CD4-positive, alpha-beta memory T cell (primary cell): ENCODE measurements around the gene DACT2. TPM values are rescaled to one million over a fixed set of nuclear protein-coding genes. Genes with fewer than 3 reads are reported as not detected.

ENCODE experiments used
- CTCF ChIA-PET: fragments of 350-600 bp; sonication (Branson Sonifier 250); formaldehyde crosslinking; loops from one replicate; lab custom pipeline; 2021; ENCODE audit warnings: inconsistent platforms; ENCODE audit not compliant: partially characterized antibody; lab: Charles Lee
- POLR2A ChIA-PET: fragments of 350-600 bp; sonication (Branson Sonifier 250); formaldehyde crosslinking; loops from one replicate; lab custom pipeline; 2021; ENCODE audit not compliant: partially characterized antibody; lab: Charles Lee
- DNase-seq, 5 donors: peaks; one replicate each; pipeline versions ENCODE4 v3.0.0 to v3.0.0-alpha.2; 2020 to 2022; ENCODE audit warnings: mixed read lengths in 1 of 5
- H3K27ac ChIP-seq: one replicate; pipeline ENCODE4 v1.7.0; 2013; ENCODE audit warnings: low read depth, low read length
- H3K27me3 ChIP-seq: 2 replicates; pipeline ENCODE4 v1.7.0; 2013; ENCODE audit warnings: mild to moderate bottlenecking, low read length, moderate library complexity; ENCODE audit not compliant: insufficient read depth
- H3K36me3 ChIP-seq: 2 replicates; pipeline ENCODE4 v1.7.0; 2013; ENCODE audit warnings: mild to moderate bottlenecking, low read length, moderate library complexity; ENCODE audit not compliant: insufficient read depth
- H3K4me1 ChIP-seq: 2 replicates; pipeline ENCODE4 v1.7.0; 2013; ENCODE audit warnings: mild to moderate bottlenecking, low read length, moderate library complexity; ENCODE audit not compliant: insufficient read depth
- H3K4me3 ChIP-seq, 2 donors: one replicate each; pipeline ENCODE4 v1.7.0; 2013; ENCODE audit warnings: low read length in 2 of 2, mild to moderate bottlenecking in 1 of 2
- H3K9me3 ChIP-seq, 2 donors: one replicate each; pipeline ENCODE4 v1.7.0; 2013; ENCODE audit warnings: low read length in 2 of 2, control low read depth in 1 of 2; ENCODE audit not compliant: control insufficient read depth in 1 of 2
- H3K27ac Mint-ChIP-seq, 7 donors: one replicate each; pipeline ENCODE4 v1.8.0; 2020 to 2021; ENCODE audit warnings: mixed read lengths in 7 of 7, mild to moderate bottlenecking in 6 of 7, inconsistent platforms in 3 of 7, moderate library complexity in 3 of 7
- H3K27me3 Mint-ChIP-seq, 2 donors: one replicate each; pipeline ENCODE4 v1.8.0; 2020 to 2021; ENCODE audit warnings: mixed read lengths in 2 of 2
- H3K36me3 Mint-ChIP-seq, 2 donors: one replicate each; pipeline ENCODE4 v1.8.0; 2020 to 2021; ENCODE audit warnings: mixed read lengths in 2 of 2, inconsistent platforms in 1 of 2, mild to moderate bottlenecking in 1 of 2
- H3K4me1 Mint-ChIP-seq, 4 donors: one replicate each; pipeline ENCODE4 v1.8.0; 2020 to 2021; ENCODE audit warnings: mixed read lengths in 4 of 4, mild to moderate bottlenecking in 1 of 4
- H3K4me3 Mint-ChIP-seq, 8 donors: one replicate each; pipeline ENCODE4 v1.8.0; 2020 to 2021; ENCODE audit warnings: mixed read lengths in 8 of 8, mild to moderate bottlenecking in 7 of 8, moderate library complexity in 6 of 8, inconsistent platforms in 3 of 8
- H3K9me3 Mint-ChIP-seq, 8 donors: one replicate each; pipeline ENCODE4 v1.8.0; 2020 to 2021; ENCODE audit warnings: mixed read lengths in 8 of 8, mild to moderate bottlenecking in 5 of 8, inconsistent platforms in 3 of 8, moderate library complexity in 1 of 8
- intact Hi-C: fragments of 100-400 bp; cut with micrococcal nuclease; formaldehyde crosslinking; loops from one replicate; pipeline ENCODE4 v1.15.1; 2023
- polyA plus RNA-seq, 2 donors: library from polyadenylated mRNA; unstranded; fragments of 300-500 nt; fragmentation: Illumina TruSeq; gene quantifications; one replicate each; pipeline ENCODE4 v1.2.3, GENCODE V29; 2021
- total RNA-seq, 2 experiments: library from RNA; stranded (reverse); gene quantifications; one replicate each; pipeline ENCODE4 v1.2.3, GENCODE V29; 2021

Gene DACT2
- total and polyA plus RNA-seq, 4 experiments from 2014 or later: not detected

GRCh38 chr6:168364793-168365421 lies 45.3 kb upstream of the DACT2 start:
- Mint-ChIP-seq H3K36me3 (no peaks in the 10 kb centered on the region), H3K27me3 (peaks cover 4% of the 10 kb centered on the region in 2 donors), H3K4me3 (no peak overlapping the region), H3K9me3 (peaks cover 0 to 3% (median 0%) of the 10 kb centered on the region in 8 donors), H3K27ac (no peak overlapping the region), H3K4me1 (peaks cover under 1 to 2% (median 1%) of the 10 kb centered on the region in 4 donors)
- H3K27ac ChIP-seq: no peak overlapping the region
- H3K9me3 ChIP-seq: no peaks in the 10 kb centered on the region
- ChIA-PET POLR2A (no interaction called here), CTCF (no interaction called here)
- no peaks in the 10 kb centered on the region for H3K27me3 ChIP-seq
- H3K36me3 ChIP-seq: no peaks in the 10 kb centered on the region
- intact Hi-C loops: no loop called here
- no peak for DNase-seq
- no peak overlapping the region for H3K4me3 ChIP-seq
- no peaks in the 10 kb centered on the region for H3K4me1 ChIP-seq

DNA sequence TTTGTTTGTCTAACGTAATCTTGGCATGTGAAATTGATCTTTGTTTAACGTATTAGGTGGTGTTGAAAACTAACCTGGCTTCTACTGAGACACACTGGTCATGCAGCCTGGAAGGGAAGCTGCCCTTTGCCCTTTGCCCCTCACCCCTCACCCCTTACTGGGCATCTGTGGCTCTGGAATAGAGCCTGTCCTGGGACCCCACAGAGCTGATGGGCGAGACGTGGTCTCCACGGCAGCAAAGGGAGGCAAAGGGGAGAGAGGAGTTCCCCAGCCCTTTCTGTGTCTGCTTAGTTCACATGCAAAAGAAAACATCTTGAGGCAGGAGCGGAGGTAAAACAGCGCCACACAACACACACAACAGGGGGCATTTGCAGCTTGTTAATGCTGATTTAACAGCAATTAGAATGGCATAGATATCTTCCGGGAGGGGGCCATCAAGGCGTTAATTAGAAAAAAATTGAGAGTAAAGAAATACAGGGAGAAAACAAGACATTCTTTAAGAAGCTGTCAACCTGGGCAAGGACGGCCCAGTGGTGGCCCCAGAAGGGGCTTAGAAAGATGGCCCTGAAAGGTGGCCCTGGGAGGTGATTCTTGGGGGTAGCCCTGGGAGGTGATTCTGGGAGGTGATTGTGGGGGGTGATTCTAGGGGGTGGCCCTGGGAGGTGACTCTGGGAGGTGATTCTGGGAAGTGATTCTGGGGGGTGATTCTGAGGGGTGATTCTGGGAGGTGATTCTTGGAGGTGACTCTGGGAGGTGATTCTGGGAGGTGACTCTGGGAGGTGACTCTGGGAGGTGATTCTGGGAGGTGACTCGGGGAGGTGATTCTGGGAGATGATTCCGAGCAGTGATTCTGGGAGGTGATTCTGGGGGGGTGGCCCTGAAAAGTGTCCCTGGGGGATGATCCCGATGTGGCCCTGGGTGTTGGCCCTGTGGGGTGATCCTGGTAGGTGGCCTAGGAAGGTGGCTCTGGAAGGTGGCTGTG lies 44.5 kb upstream of the DACT2 start:
- Mint-ChIP-seq H3K4me3 (no peak overlapping the region), H3K27me3 (peaks cover 4 to 9% of the 10 kb centered on the region in 2 donors), H3K27ac (no peak overlapping the region), H3K9me3 (peaks cover 0 to 3% (median 0%) of the 10 kb centered on the region in 8 donors), H3K36me3 (no peaks in the 10 kb centered on the region), H3K4me1 (no peaks in the 10 kb centered on the region)
- Histone ChIP-seq H3K27ac (no peak overlapping the region), H3K4me1 (no peaks in the 10 kb centered on the region), H3K36me3 (no peaks in the 10 kb centered on the region), H3K27me3 (no peaks in the 10 kb centered on the region), H3K4me3 (no peak overlapping the region), H3K9me3 (no peaks in the 10 kb centered on the region)
- no peak for DNase-seq
- intact Hi-C loops: no loop called here
- ChIA-PET CTCF (no interaction called here), POLR2A (no interaction called here)

DNA sequence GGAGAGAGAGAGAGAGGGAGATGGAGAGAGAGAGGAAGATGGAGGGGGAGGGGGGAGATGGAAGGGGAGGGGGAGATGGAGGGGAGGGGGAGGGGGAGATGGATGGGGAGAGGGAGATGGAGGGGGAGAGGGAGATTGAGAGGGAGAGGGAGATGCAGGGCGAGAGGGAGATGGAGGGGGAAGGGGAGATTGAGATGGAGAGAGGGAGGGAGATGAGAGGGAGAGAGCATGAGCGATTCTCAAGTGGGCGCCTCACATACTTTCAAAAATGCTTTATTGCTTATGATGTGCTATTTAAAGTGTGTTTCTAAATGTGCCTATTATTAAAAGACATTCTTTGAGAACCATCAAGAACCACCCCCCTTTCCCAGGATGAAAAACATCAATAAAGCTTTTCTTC lies 43.7 kb upstream of the DACT2 start:
- Histone ChIP-seq H3K27me3 (no peaks in the 10 kb centered on the region), H3K4me1 (no peaks in the 10 kb centered on the region), H3K9me3 (no peaks in the 10 kb centered on the region), H3K27ac (no peak overlapping the region), H3K4me3 (no peak overlapping the region), H3K36me3 (no peaks in the 10 kb centered on the region)
- no peak for DNase-seq
- CTCF ChIA-PET: no interaction called here
- Mint-ChIP-seq H3K36me3 (no peaks in the 10 kb centered on the region), H3K27ac (no peak overlapping the region), H3K4me3 (no peak overlapping the region), H3K4me1 (no peaks in the 10 kb centered on the region), H3K27me3 (peaks cover 4 to 9% of the 10 kb centered on the region in 2 donors), H3K9me3 (peaks cover 0 to 3% (median 0%) of the 10 kb centered on the region in 8 donors)
- intact Hi-C loops: no loop called here
- POLR2A ChIA-PET: no interaction called here

DNA sequence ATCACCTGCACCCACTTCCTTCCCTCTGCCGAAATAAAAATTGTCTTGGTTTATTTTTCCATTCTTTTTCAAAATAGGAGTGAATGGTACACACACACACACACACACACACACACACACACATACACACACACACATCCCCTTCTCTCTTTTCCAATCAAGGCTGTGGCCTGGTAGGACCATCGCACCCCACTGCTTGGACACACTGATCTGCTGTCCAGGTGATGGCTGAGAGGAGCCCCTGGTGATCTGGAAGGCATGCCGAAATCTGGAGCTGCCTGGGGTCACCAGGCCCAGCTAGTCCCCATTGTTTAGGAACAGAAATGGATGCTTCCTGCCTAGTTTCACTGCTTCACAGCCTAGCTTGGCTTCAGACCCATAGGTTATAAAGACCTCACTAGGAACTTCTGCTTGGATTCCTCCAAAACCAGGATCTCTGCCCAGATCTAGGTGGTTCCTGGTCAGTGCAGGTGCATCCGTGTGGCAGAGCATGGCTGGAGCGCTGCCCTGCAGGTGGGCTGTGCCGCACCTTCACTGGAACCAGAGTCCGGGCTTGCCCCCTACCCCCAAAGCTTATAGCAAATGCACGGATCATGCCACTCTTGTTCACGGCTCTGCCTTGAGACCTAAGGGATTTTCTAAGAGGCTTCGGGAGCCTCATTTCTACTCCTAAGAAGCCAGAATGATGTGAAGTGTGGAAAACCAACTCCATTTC lies 42.9 kb upstream of the DACT2 start:
- H3K9me3 Mint-ChIP-seq: peaks cover 0 to 3% (median 0%) of the 10 kb centered on the region in 8 donors
- POLR2A ChIA-PET: no interaction called here
- no peak overlapping the region for H3K27ac Mint-ChIP-seq

GRCh38 chr6:168361766-168362165 lies 42.2 kb upstream of the DACT2 start:
- Histone ChIP-seq H3K27me3 (no peaks in the 10 kb centered on the region), H3K4me3 (no peak overlapping the region), H3K4me1 (no peaks in the 10 kb centered on the region), H3K36me3 (no peaks in the 10 kb centered on the region), H3K27ac (no peak overlapping the region), H3K9me3 (no peaks in the 10 kb centered on the region)
- CTCF ChIA-PET: interaction anchor here (1.3 kb wide), 1 partner anchor 8 kb away, joined by 4 read pairs; no protein-coding TSS in a partner anchor
- POLR2A ChIA-PET: no interaction called here
- Mint-ChIP-seq H3K36me3 (no peaks in the 10 kb centered on the region), H3K4me1 (no peaks in the 10 kb centered on the region), H3K27me3 (peaks cover 4 to 9% of the 10 kb centered on the region in 2 donors), H3K27ac (no peak overlapping the region), H3K4me3 (no peak overlapping the region), H3K9me3 (peaks cover 0 to 3% (median 0%) of the 10 kb centered on the region in 8 donors)
- DNase-seq: no peak
- intact Hi-C loops: no loop called here

More for the DNA sequence above, 42.9 kb upstream of the DACT2 start:
- H3K4me3 ChIP-seq: no peak overlapping the region
- peaks cover 4 to 9% of the 10 kb centered on the region in 2 donors for H3K27me3 Mint-ChIP-seq
- H3K4me1 Mint-ChIP-seq: no peaks in the 10 kb centered on the region
- no peaks in the 10 kb centered on the region for H3K36me3 Mint-ChIP-seq
- H3K27ac ChIP-seq: no peak overlapping the region
- no peaks in the 10 kb centered on the region for H3K9me3 ChIP-seq
- no peaks in the 10 kb centered on the region for H3K36me3 ChIP-seq
- no peak overlapping the region for H3K4me3 Mint-ChIP-seq
- H3K27me3 ChIP-seq: no peaks in the 10 kb centered on the region
- H3K4me1 ChIP-seq: no peaks in the 10 kb centered on the region
- no peak for DNase-seq
- intact Hi-C loops: no loop called here
- CTCF ChIA-PET: interaction anchor here (1.3 kb wide), 1 partner anchor 7 kb away, joined by 4 read pairs; no protein-coding TSS in a partner anchor

GRCh38 chr6:168359794-168360193 lies 40.2 kb upstream of the DACT2 start:
- Mint-ChIP-seq H3K27ac (no peak overlapping the region), H3K36me3 (no peaks in the 10 kb centered on the region), H3K27me3 (peaks cover 5 to 7% of the 10 kb centered on the region in 2 donors), H3K4me1 (no peaks in the 10 kb centered on the region), H3K9me3 (peaks cover 0 to 3% (median 0%) of the 10 kb centered on the region in 8 donors), H3K4me3 (no peak overlapping the region)
- Histone ChIP-seq H3K27me3 (no peaks in the 10 kb centered on the region), H3K36me3 (no peaks in the 10 kb centered on the region), H3K9me3 (no peaks in the 10 kb centered on the region), H3K4me3 (no peak overlapping the region), H3K27ac (no peak overlapping the region), H3K4me1 (no peaks in the 10 kb centered on the region)
- no peak for DNase-seq
- intact Hi-C loops: no loop called here
- CTCF ChIA-PET: interaction anchor here (1.2 kb wide), 1 partner anchor 10 kb away, joined by 3 read pairs; no protein-coding TSS in a partner anchor
- POLR2A ChIA-PET: no interaction called here
